ENCODE measurements around the gene GNAI3. TPM values are rescaled to one million over a fixed set of nuclear protein-coding genes. Genes with fewer than 3 reads are reported as not detected.

GNAI3 gene
- polyA plus RNA-seq, 1 donor (not counting 4 experiments of a cell fraction or from before 2014, with no cell fraction given): 14.1 TPM

DNA sequence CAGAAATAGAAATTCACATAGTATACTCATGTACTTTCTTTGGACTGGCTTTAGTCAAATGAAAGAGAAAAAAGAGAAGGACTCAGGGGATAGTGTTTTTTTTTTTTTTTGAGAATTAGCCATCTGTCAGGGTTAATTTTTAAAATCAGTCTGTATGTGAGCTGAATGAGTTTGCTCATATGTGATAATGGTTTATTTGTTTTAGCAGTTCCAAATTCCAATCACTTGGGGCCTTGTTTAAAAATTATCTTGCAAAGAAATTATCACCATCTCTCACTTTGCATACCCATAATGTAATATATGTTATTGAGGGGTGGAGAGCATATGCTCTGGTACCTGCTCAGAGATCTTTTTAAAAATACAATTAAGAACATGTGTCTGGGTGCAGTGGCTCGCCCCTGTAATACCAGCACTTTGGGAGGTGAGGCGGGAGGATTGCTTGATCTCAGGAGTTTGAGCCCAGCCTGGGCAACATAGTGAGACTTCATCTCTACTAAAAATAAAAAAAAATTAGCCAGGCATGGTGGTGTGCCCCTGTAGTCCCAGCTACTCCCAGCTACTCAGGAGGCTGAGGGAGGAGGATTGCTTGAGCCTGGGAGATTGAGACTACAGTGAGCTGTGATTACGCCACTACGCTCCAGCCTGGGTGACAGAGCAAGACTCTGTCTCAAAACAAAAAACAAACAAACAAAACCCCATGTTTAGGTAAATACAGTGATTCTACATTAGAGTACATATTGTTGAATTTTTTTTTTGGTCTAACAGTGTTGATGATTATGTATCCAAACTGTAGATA lies 19.7 kb downstream of the GNAI3 start:
- H3K27ac ChIP-seq (ENCODE audit: control insufficient read depth, insufficient read depth, low read length): no peak overlapping the region
- FAIRE-seq (no peak), DNase-seq (ENCODE audit: low read depth, low spot score) (no peak)
- H4K20me1 ChIP-seq (ENCODE audit: control insufficient read depth, extremely low read depth, insufficient read depth, low read length): peaks cover 20% of the 10 kb centered on the region
- TF ChIP-seq, protein P1, sequence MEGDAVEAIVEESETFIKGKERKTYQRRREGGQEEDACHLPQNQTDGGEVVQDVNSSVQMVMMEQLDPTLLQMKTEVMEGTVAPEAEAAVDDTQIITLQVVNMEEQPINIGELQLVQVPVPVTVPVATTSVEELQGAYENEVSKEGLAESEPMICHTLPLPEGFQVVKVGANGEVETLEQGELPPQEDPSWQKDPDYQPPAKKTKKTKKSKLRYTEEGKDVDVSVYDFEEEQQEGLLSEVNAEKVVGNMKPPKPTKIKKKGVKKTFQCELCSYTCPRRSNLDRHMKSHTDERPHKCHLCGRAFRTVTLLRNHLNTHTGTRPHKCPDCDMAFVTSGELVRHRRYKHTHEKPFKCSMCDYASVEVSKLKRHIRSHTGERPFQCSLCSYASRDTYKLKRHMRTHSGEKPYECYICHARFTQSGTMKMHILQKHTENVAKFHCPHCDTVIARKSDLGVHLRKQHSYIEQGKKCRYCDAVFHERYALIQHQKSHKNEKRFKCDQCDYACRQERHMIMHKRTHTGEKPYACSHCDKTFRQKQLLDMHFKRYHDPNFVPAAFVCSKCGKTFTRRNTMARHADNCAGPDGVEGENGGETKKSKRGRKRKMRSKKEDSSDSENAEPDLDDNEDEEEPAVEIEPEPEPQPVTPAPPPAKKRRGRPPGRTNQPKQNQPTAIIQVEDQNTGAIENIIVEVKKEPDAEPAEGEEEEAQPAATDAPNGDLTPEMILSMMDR (optimal IDR thresholded peaks at IDR 0.05 in 1 of 3, IDR thresholded peaks at IDR 0.05 in 1 of 3, conservative IDR thresholded peaks at IDR 0.05 in 1 of 3; ENCODE audit: extremely low read depth in 1 of 3, insufficient read depth in 2 of 3, low read length in 3 of 3): no peak
- no peak for TF ChIP-seq EZH2 (IDR thresholded peaks at IDR 0.05; ENCODE audit: low read length)
- no peak overlapping the region for H3K4me3 ChIP-seq (ENCODE audit: control insufficient read depth in 2 of 3, extremely low read depth in 1 of 3, insufficient read depth in 2 of 3, low read depth in 1 of 3, low read length in 3 of 3)
- peaks cover 97% of the 10 kb centered on the region for H3K79me2 ChIP-seq (ENCODE audit: control insufficient read depth, insufficient read depth, low read length)
- no peaks in the 10 kb centered on the region for H3K27me3 ChIP-seq (ENCODE audit: control insufficient read depth, extremely low read depth, insufficient read depth, low read length)
- H3K36me3 ChIP-seq (ENCODE audit: control insufficient read depth in 2 of 2, extremely low read depth in 1 of 2, insufficient read depth in 2 of 2, low read length in 2 of 2): no peaks in the 10 kb centered on the region
- no peak overlapping the region for H3K4me2 ChIP-seq (ENCODE audit: control insufficient read depth, extremely low read depth, insufficient read depth, low read depth, low read length)
- dilution Hi-C loops (cut with MboI; ENCODE audit: extremely low pct_ligation_motif_present, low sequenced_read_pairs): no loop called here
- no peak overlapping the region for H3K9ac ChIP-seq (ENCODE audit: control insufficient read depth, extremely low read depth, insufficient read depth, low read length)
- H3K4me1 ChIP-seq (ENCODE audit: control insufficient read depth, extremely low read depth, insufficient read depth, low read length): peaks cover 20% of the 10 kb centered on the region
- H2AFZ ChIP-seq (ENCODE audit: control insufficient read depth, low read length): no peak overlapping the region
- H3K9me3 ChIP-seq (ENCODE audit: control insufficient read depth, low read depth, low read length): no peaks in the 10 kb centered on the region
- H3K9me1 ChIP-seq (ENCODE audit: control insufficient read depth, extremely low read depth, insufficient read depth, low read length): peaks cover 2% of the 10 kb centered on the region

DNA sequence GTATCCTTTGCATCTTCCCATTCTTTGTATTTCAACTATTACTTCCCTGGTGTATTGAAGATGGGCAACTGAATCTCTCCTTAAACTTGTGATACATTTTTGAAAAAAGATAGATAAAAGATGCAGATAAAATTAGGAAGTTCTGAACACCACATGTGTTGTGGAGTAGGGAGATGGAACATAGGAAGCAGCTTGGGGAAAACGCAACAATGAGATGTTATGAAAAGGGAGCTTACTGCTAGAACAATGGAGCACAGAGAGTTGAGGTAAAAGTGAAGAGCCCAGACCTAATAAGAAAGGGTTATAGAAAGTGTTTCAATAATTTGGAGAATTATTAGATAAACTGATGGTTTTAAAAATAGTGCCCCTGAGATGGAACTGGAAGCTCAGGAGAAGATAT lies 20.9 kb downstream of the GNAI3 start:
- DNase-seq (ENCODE audit: low read depth, low spot score): no peak
- peaks cover 15% of the 10 kb centered on the region for H4K20me1 ChIP-seq (ENCODE audit: control insufficient read depth, extremely low read depth, insufficient read depth, low read length)
- H3K79me2 ChIP-seq (ENCODE audit: control insufficient read depth, insufficient read depth, low read length): peaks cover 95% of the 10 kb centered on the region
- H3K9ac ChIP-seq (ENCODE audit: control insufficient read depth, extremely low read depth, insufficient read depth, low read length): no peak overlapping the region
- H3K9me3 ChIP-seq (ENCODE audit: control insufficient read depth, low read depth, low read length): no peaks in the 10 kb centered on the region
- no peak for FAIRE-seq
- H3K4me1 ChIP-seq (ENCODE audit: control insufficient read depth, extremely low read depth, insufficient read depth, low read length): peaks cover 20% of the 10 kb centered on the region
- dilution Hi-C loops (cut with MboI; ENCODE audit: extremely low pct_ligation_motif_present, low sequenced_read_pairs): no loop called here
- H3K9me1 ChIP-seq (ENCODE audit: control insufficient read depth, extremely low read depth, insufficient read depth, low read length): peaks cover 2% of the 10 kb centered on the region
- H3K4me3 ChIP-seq (ENCODE audit: control insufficient read depth in 2 of 3, extremely low read depth in 1 of 3, insufficient read depth in 2 of 3, low read depth in 1 of 3, low read length in 3 of 3): no peak overlapping the region
- peaks cover 0 to 3% of the 10 kb centered on the region in 2 experiments for H3K36me3 ChIP-seq (ENCODE audit: control insufficient read depth in 2 of 2, extremely low read depth in 1 of 2, insufficient read depth in 2 of 2, low read length in 2 of 2)
- TF ChIP-seq, protein P1 (optimal IDR thresholded peaks at IDR 0.05 in 1 of 3, IDR thresholded peaks at IDR 0.05 in 1 of 3, conservative IDR thresholded peaks at IDR 0.05 in 1 of 3; ENCODE audit: extremely low read depth in 1 of 3, insufficient read depth in 2 of 3, low read length in 3 of 3): no peak
- no peak for TF ChIP-seq EZH2 (IDR thresholded peaks at IDR 0.05; ENCODE audit: low read length)
- H2AFZ ChIP-seq (ENCODE audit: control insufficient read depth, low read length): no peak overlapping the region
- H3K27ac ChIP-seq (ENCODE audit: control insufficient read depth, insufficient read depth, low read length): no peak overlapping the region
- H3K27me3 ChIP-seq (ENCODE audit: control insufficient read depth, extremely low read depth, insufficient read depth, low read length): no peaks in the 10 kb centered on the region
- H3K4me2 ChIP-seq (ENCODE audit: control insufficient read depth, extremely low read depth, insufficient read depth, low read depth, low read length): peak overlapping the region; percentile 7
